ENCODE results near the gene GPR50.

- TF ChIP-seq, protein P1, sequence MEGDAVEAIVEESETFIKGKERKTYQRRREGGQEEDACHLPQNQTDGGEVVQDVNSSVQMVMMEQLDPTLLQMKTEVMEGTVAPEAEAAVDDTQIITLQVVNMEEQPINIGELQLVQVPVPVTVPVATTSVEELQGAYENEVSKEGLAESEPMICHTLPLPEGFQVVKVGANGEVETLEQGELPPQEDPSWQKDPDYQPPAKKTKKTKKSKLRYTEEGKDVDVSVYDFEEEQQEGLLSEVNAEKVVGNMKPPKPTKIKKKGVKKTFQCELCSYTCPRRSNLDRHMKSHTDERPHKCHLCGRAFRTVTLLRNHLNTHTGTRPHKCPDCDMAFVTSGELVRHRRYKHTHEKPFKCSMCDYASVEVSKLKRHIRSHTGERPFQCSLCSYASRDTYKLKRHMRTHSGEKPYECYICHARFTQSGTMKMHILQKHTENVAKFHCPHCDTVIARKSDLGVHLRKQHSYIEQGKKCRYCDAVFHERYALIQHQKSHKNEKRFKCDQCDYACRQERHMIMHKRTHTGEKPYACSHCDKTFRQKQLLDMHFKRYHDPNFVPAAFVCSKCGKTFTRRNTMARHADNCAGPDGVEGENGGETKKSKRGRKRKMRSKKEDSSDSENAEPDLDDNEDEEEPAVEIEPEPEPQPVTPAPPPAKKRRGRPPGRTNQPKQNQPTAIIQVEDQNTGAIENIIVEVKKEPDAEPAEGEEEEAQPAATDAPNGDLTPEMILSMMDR (IDR thresholded peaks at IDR 0.05; ENCODE audit: insufficient read depth, low read length): no peak
- no peak for TF ChIP-seq POLR2AphosphoS5 (IDR thresholded peaks at IDR 0.05; ENCODE audit: low read depth)
- TF ChIP-seq, protein P2, sequence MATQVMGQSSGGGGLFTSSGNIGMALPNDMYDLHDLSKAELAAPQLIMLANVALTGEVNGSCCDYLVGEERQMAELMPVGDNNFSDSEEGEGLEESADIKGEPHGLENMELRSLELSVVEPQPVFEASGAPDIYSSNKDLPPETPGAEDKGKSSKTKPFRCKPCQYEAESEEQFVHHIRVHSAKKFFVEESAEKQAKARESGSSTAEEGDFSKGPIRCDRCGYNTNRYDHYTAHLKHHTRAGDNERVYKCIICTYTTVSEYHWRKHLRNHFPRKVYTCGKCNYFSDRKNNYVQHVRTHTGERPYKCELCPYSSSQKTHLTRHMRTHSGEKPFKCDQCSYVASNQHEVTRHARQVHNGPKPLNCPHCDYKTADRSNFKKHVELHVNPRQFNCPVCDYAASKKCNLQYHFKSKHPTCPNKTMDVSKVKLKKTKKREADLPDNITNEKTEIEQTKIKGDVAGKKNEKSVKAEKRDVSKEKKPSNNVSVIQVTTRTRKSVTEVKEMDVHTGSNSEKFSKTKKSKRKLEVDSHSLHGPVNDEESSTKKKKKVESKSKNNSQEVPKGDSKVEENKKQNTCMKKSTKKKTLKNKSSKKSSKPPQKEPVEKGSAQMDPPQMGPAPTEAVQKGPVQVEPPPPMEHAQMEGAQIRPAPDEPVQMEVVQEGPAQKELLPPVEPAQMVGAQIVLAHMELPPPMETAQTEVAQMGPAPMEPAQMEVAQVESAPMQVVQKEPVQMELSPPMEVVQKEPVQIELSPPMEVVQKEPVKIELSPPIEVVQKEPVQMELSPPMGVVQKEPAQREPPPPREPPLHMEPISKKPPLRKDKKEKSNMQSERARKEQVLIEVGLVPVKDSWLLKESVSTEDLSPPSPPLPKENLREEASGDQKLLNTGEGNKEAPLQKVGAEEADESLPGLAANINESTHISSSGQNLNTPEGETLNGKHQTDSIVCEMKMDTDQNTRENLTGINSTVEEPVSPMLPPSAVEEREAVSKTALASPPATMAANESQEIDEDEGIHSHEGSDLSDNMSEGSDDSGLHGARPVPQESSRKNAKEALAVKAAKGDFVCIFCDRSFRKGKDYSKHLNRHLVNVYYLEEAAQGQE (IDR thresholded peaks at IDR 0.05; ENCODE audit: insufficient replicate concordance, low read depth): no peak
- TF ChIP-seq SPI1 (IDR thresholded peaks at IDR 0.05; ENCODE audit: borderline replicate concordance, low read depth): no peak
Observed at GRCh38 chrX:151175283-151176062, 911 bp upstream of the GPR50 start.
